GM12874 (cell line): ENCODE results near the gene LRCOL1.

Experiments used
- CTCF ChIP-seq: IDR thresholded peaks from 2 replicates; pipeline ENCODE4 v1.5.1; 2011; ENCODE audit warnings: low read depth, mild to moderate bottlenecking, control low read depth, low read length, moderate library complexity; ENCODE audit not compliant: insufficient read depth

The LRCOL1 gene

GRCh38 chr12:132651444-132652100, 41.2 kb upstream of the LRCOL1 start:
- no peak for TF ChIP-seq CTCF

GRCh38 chr12:132649226-132649945, 39.0 kb upstream of the LRCOL1 start:
- no peak for TF ChIP-seq CTCF

GRCh38 chr12:132648616-132649225, 38.3 kb upstream of the LRCOL1 start:
- no peak for TF ChIP-seq CTCF

GRCh38 chr12:132647858-132648257, 37.5 kb upstream of the LRCOL1 start:
- TF ChIP-seq CTCF, result no peak

GRCh38 chr12:132646850-132647249, 36.5 kb upstream of the LRCOL1 start:
- TF ChIP-seq CTCF, result no peak

GRCh38 chr12:132642846-132643835, 32.8 kb upstream of the LRCOL1 start:
- TF ChIP-seq CTCF, result no peak
